ENCODE data around the gene RGS3. TPM values are rescaled to one million over a fixed set of nuclear protein-coding genes. Genes with fewer than 3 reads are reported as not detected.

RGS3 gene
- total RNA-seq, 4 donors from 2014 or later, result 5.9 to 11.8 (median 9.8) TPM

- Histone ChIP-seq H3K27me3 (no peaks in the 10 kb centered on the region), H3K4me3 (no peak overlapping the region), H3K27ac (no peak overlapping the region), H3K4me1 (peaks cover 9 to 12% of the 10 kb centered on the region in 2 donors), H3K9me3 (no peaks in the 10 kb centered on the region), H3K36me3 (no peaks in the 10 kb centered on the region)
- in situ Hi-C loops (cut with MboI; ENCODE audit: low sequenced_read_pairs in 4 of 4) (no loop called here), intact Hi-C loops (cut with DNase I; ENCODE audit: low total_unique reads) (no loop called here)
- ATAC-seq, result no peak
- DNase-seq, result no peak
- no peak for TF ChIP-seq POLR2A (IDR thresholded peaks at IDR 0.05)
Observed at GRCh38 chr9:113628621-113629020, 165.1 kb downstream of the RGS3 start.

- Histone ChIP-seq H3K4me3 (no peak overlapping the region), H3K27ac (no peak overlapping the region), H3K36me3 (no peaks in the 10 kb centered on the region), H3K9me3 (no peaks in the 10 kb centered on the region), H3K4me1 (peaks cover 13 to 28% of the 10 kb centered on the region in 2 donors), H3K27me3 (no peaks in the 10 kb centered on the region)
- DNase-seq (no peak), ATAC-seq (no peak)
- TF ChIP-seq POLR2A (IDR thresholded peaks at IDR 0.05), result no peak
- TF ChIP-seq, protein P1, sequence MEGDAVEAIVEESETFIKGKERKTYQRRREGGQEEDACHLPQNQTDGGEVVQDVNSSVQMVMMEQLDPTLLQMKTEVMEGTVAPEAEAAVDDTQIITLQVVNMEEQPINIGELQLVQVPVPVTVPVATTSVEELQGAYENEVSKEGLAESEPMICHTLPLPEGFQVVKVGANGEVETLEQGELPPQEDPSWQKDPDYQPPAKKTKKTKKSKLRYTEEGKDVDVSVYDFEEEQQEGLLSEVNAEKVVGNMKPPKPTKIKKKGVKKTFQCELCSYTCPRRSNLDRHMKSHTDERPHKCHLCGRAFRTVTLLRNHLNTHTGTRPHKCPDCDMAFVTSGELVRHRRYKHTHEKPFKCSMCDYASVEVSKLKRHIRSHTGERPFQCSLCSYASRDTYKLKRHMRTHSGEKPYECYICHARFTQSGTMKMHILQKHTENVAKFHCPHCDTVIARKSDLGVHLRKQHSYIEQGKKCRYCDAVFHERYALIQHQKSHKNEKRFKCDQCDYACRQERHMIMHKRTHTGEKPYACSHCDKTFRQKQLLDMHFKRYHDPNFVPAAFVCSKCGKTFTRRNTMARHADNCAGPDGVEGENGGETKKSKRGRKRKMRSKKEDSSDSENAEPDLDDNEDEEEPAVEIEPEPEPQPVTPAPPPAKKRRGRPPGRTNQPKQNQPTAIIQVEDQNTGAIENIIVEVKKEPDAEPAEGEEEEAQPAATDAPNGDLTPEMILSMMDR (IDR thresholded peaks at IDR 0.05 in 4 of 5, conservative IDR thresholded peaks at IDR 0.05 in 1 of 5), result no peak
- intact Hi-C loops (cut with DNase I; ENCODE audit: low total_unique reads) (no loop called here), in situ Hi-C loops (cut with MboI; ENCODE audit: low sequenced_read_pairs in 4 of 4) (no loop called here)
Observed at GRCh38 chr9:113630386-113631136, 167.0 kb downstream of the RGS3 start.

DNA sequence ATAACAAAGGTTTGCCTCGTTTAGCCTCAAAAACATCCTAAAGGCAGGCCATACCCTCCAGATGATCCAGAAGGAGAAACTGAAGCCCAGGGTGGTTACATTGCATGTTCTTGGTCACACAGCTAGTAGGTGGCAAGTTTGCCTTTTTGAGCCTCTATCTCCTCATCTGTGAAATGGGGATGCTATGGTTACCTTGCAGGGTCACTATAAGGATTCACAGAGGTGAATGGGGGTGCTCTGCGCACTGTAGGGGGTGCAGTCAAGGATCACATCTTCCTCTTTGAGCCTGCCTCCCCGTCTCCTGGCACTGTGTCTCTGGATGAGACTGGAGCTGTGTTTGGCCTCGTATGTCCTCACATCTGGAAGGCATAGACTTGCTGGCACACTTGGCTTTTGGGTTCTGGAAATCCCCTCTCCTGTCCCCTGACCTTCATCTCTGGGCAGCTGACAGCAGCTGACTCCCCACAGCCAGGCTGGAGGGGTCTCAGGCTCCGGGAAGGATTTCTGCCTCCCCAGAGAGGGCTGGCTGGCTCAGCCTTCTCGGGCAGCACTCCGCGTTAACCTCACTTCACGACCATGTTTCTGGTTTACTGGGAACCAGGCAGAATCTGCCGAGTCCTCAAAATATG is 167.7 kb downstream of the RGS3 start:
- no peaks in the 10 kb centered on the region for H3K9me3 ChIP-seq
- no peaks in the 10 kb centered on the region for H3K36me3 ChIP-seq
- TF ChIP-seq, protein P1 (IDR thresholded peaks at IDR 0.05 in 4 of 5, conservative IDR thresholded peaks at IDR 0.05 in 1 of 5), result no peak
- TF ChIP-seq POLR2A (IDR thresholded peaks at IDR 0.05), result no peak
- no peaks in the 10 kb centered on the region for H3K27me3 ChIP-seq
- no peak overlapping the region for H3K4me3 ChIP-seq
- peaks cover 20 to 34% of the 10 kb centered on the region in 2 donors for H3K4me1 ChIP-seq
- in situ Hi-C loops (cut with MboI; ENCODE audit: low sequenced_read_pairs in 4 of 4), result no loop called here
- intact Hi-C loops (cut with DNase I; ENCODE audit: low total_unique reads), result no loop called here
- no peak for ATAC-seq
- no peak overlapping the region for H3K27ac ChIP-seq
- DNase-seq, result no peak

GRCh38 chr9:113631871-113632665 is 168.5 kb downstream of the RGS3 start:
- intact Hi-C loops (cut with DNase I; ENCODE audit: low total_unique reads), result no loop called here
- DNase-seq (no peak), ATAC-seq (no peak)
- Histone ChIP-seq H3K4me3 (no peak overlapping the region), H3K9me3 (no peaks in the 10 kb centered on the region), H3K4me1 (peaks cover 21 to 26% of the 10 kb centered on the region in 2 donors), H3K36me3 (no peaks in the 10 kb centered on the region), H3K27ac (no peak overlapping the region), H3K27me3 (no peaks in the 10 kb centered on the region)
- TF ChIP-seq, protein P1 (IDR thresholded peaks at IDR 0.05 in 4 of 5, conservative IDR thresholded peaks at IDR 0.05 in 1 of 5), result no peak
- TF ChIP-seq POLR2A (IDR thresholded peaks at IDR 0.05), result no peak
- in situ Hi-C loops (cut with MboI; ENCODE audit: low sequenced_read_pairs in 4 of 4), result no loop called here

Data from gastrocnemius medialis (tissue), 4 donors.